Right lobe of liver (tissue), 6 donors: ENCODE results near the gene HTRA2. TPM values are rescaled to one million over a fixed set of nuclear protein-coding genes. Genes with fewer than 3 reads are reported as not detected.

Experiments
- ATAC-seq, 4 donors: fragments of 200-7000 bp; cut with Tn5 transposase; one replicate each; pipeline ENCODE4 v1.9.1; 2020; ENCODE audit warnings: mild to moderate bottlenecking in 4 of 4, moderate library complexity in 4 of 4
- DNase-seq, 3 donors: peaks; one replicate each; pipeline ENCODE4 v3.0.0-alpha.2; 2020
- H3K27ac ChIP-seq, 3 donors: fragments of 200-600 bp; one replicate each; pipeline ENCODE4 v1.8.0; 2022
- H3K27me3 ChIP-seq, 2 donors: fragments of 200-600 bp; one replicate each; pipeline ENCODE4 v1.8.0; 2022
- H3K36me3 ChIP-seq, 4 donors: fragments of 200-600 bp; sonication (generic) in 1 of 4; one replicate each; pipeline versions ENCODE4 v1.5.1 to v1.8.0; 2017 to 2022; ENCODE audit warnings: control low read depth in 1 of 4
- H3K4me1 ChIP-seq, 4 donors: fragments of 200-600 bp; sonication (generic) in 1 of 4; one replicate each; pipeline versions ENCODE4 v1.5.1 to v1.8.0; 2017 to 2022; ENCODE audit warnings: control low read depth in 1 of 4
- H3K4me3 ChIP-seq, 3 donors: fragments of 200-600 bp; one replicate each; pipeline ENCODE4 v1.8.0; 2022
- H3K9me3 ChIP-seq, 4 donors: fragments of 200-600 bp; sonication (generic) in 1 of 4; one replicate each; pipeline versions ENCODE4 v1.5.1 to v1.8.0; 2017 to 2022; ENCODE audit warnings: control low read depth in 1 of 4
- CTCF ChIP-seq, 4 donors: fragments of 200-600 bp in 3 of 4; fragments of 450-650 bp in 1 of 4; IDR thresholded peaks; one replicate each; pipeline versions ENCODE4 v1.5.1 to v1.8.0; 2016 to 2022; ENCODE audit warnings: antibody characterized with exemption in 4 of 4, mild to moderate bottlenecking in 2 of 4
- POLR2A ChIP-seq: fragments of 450-650 bp; IDR thresholded peaks from one replicate; pipeline ENCODE4 v1.6.1; 2017; ENCODE audit warnings: antibody characterized with exemption, mild to moderate bottlenecking
- WGBS: methylation state at CpG from one replicate; pipeline ENCODE4 v1.1.6; 2018; ENCODE audit warnings: low coverage, low lambda C conversion rate; ENCODE audit not compliant: insufficient coverage; ENCODE audit errors: missing lambda C conversion rate; 5-methylcytosine and 5-hydroxymethylcytosine counted together
- intact Hi-C, 2 donors: fragments of 100-400 bp; cut with DNase I; formaldehyde crosslinking; loops; one replicate each; pipeline versions ENCODE4 v1.11.2 to v1.14.1; 2022
- total RNA-seq, 6 experiments: library from RNA; depleted of rRNA in 2 of 6; stranded (reverse); fragments of >200 nt in 2 of 6; fragmentation: NEBNext Ultra II Directional in 3 of 6; extraction: Animal tissue kit (Norgen Biotek cat#: 25700) in 3 of 6; gene quantifications; one replicate each; pipeline versions ENCODE4 v1.1.0 to v1.2.4, GENCODE V29; 2016 to 2023
- donor health status: DM: no; HTN: yes; CAD: no.
- donor health status: DM: no; HTN: no; CAD: no.
- donor health status: DM: no; HTN: no; CAD: no.
- donor health status: DM: no; HTN: yes; CAD: no.
- donor health status: DM: no; HTN: yes; CAD: no.

Gene HTRA2
- total RNA-seq, 6 experiments from 2014 or later: 12.3 to 20.3 (median 15.2) TPM

- Histone ChIP-seq H3K4me1 (peaks cover 0 to 9% (median 3%) of the 10 kb centered on the region in 4 donors), H3K27ac (no peak overlapping the region), H3K36me3 (no peaks in the 10 kb centered on the region), H3K27me3 (no peaks in the 10 kb centered on the region), H3K4me3 (peak overlapping the region; percentile 59 to 78 (median 68)), H3K9me3 (no peaks in the 10 kb centered on the region)
- no peak for ATAC-seq
- no peak for DNase-seq
- TF ChIP-seq POLR2A (no peak), CTCF (IDR thresholded peaks at IDR 0.05) (no peak)
- 41% methylated on average over 9 of the region's 27 CpGs for WGBS
- intact Hi-C loops: no loop called here
Observed at GRCh38 chr2:74552914-74553811, 23.4 kb downstream of the HTRA2 start.

GRCh38 chr2:74553892-74554819 lies 24.4 kb downstream of the HTRA2 start, which contains the start of the genes DOK1 and LOXL3:
Gene DOK1 (plus strand): TSS chr2:74554720. CDS start chr2:74554755, 35 bp downstream.
Gene LOXL3 (minus strand): TSS chr2:74553942. CDS start chr2:74552634, 1,308 bp downstream.
- H3K27me3 ChIP-seq: no peaks in the 10 kb centered on the region
- ATAC-seq (peak; percentile 83 to 89 (median 87)), DNase-seq (peak; percentile 85 to 90 (median 89))
- TF ChIP-seq CTCF (IDR thresholded peaks at IDR 0.05) (no peak), POLR2A (no peak)
- WGBS: 2% methylated on average over 26 of the region's 73 CpGs
- no peaks in the 10 kb centered on the region for H3K9me3 ChIP-seq
- no peaks in the 10 kb centered on the region for H3K36me3 ChIP-seq
- H3K27ac ChIP-seq: peak within 1 kb of the TSS; percentile 61 to 77 (median 63)
- intact Hi-C loops: no loop called here
- peaks cover 0 to 3% (median 1%) of the 10 kb centered on the region in 4 donors for H3K4me1 ChIP-seq
- peak within 1 kb of the TSS; percentile 59 to 78 (median 68) for H3K4me3 ChIP-seq

GRCh38 chr2:74554820-74555531 lies 25.2 kb downstream of the HTRA2 start:
- no peaks in the 10 kb centered on the region for H3K27me3 ChIP-seq
- H3K9me3 ChIP-seq: no peaks in the 10 kb centered on the region
- H3K4me3 ChIP-seq: peak overlapping the region; percentile 59 to 78 (median 68)
- DNase-seq (peak; percentile 52 to 73 (median 60)), ATAC-seq (peak; percentile 43 to 58 (median 52))
- no peak for TF ChIP-seq CTCF (IDR thresholded peaks at IDR 0.05)
- TF ChIP-seq POLR2A: no peak
- H3K4me1 ChIP-seq: no peaks in the 10 kb centered on the region
- no peaks in the 10 kb centered on the region for H3K36me3 ChIP-seq
- 2% methylated on average over 13 of the region's 58 CpGs for WGBS
- intact Hi-C loops: no loop called here
- H3K27ac ChIP-seq: peak overlapping the region in 2 of 3 donors; percentile 63 to 77

GRCh38 chr2:74555610-74556103 lies 25.9 kb downstream of the HTRA2 start:
- TF ChIP-seq CTCF (IDR thresholded peaks at IDR 0.05) (no peak), POLR2A (no peak)
- Histone ChIP-seq H3K36me3 (no peaks in the 10 kb centered on the region), H3K4me3 (peak overlapping the region; percentile 59 to 78 (median 68)), H3K4me1 (no peaks in the 10 kb centered on the region), H3K9me3 (no peaks in the 10 kb centered on the region), H3K27ac (peak overlapping the region in 2 of 3 donors; percentile 63 to 77), H3K27me3 (no peaks in the 10 kb centered on the region)
- DNase-seq: peak in 2 of 3 donors; percentile 54 to 58
- intact Hi-C loops: no loop called here
- WGBS: 75% methylated on average over 3 of the region's 17 CpGs
- ATAC-seq: peak in 3 of 4 donors; percentile 5 to 22 (median 22)
